HG03469 (cell line): ENCODE results near the gene NKAIN2.
"Not testable (repeated sequence)": the region's sequence is repeated elsewhere in the genome, so short reads cannot be mapped to it uniquely, and the experiment has no call there.

Experiments used
- ATAC-seq: cut with Tn5 transposase; IDR thresholded peaks from one replicate; pipeline ENCODE4 v1.9.1; 2021; ENCODE audit warnings: mild to moderate bottlenecking, moderate library complexity, moderate number of reproducible peaks; ENCODE audit not compliant: unreplicated experiment

NKAIN2 gene

DNA sequence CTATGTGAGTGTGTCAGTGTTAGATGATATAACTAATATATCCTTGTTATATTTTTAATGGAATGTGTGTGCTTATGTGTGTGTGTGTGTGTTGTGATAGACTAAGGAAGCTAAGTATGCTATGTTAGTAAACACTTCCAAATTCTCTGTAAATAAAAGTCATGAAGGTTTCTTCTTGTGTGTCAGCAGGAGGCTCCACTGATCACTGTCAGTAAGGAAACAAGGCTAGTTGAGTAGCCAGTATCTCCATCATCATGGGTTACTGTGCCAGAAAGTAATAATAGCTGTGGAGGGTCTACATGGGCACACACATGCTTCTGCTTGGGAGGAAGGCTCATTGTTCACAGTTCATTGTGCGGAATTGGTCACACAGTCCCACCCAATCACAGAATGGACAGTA is 855.8 kb downstream of the NKAIN2 start:
- no peak for ATAC-seq

DNA sequence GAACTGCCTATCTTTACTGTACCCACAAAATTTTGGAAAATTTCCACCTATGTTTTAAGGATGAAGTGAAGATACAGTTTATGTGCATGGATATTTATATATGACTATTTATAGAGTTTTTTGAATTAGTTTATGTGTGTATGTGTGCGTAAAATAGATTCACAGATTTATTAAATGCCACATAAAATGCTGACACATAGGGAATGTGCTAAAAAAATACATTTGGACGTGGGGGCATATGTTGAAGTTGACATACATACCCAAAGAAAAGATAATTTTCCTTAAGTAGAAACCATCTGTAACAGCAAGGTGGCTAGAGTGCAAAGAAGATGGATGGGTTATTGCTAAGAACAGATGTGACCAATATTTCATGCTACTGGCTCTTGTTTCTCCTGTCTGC is 856.5 kb downstream of the NKAIN2 start:
- no peak for ATAC-seq

DNA sequence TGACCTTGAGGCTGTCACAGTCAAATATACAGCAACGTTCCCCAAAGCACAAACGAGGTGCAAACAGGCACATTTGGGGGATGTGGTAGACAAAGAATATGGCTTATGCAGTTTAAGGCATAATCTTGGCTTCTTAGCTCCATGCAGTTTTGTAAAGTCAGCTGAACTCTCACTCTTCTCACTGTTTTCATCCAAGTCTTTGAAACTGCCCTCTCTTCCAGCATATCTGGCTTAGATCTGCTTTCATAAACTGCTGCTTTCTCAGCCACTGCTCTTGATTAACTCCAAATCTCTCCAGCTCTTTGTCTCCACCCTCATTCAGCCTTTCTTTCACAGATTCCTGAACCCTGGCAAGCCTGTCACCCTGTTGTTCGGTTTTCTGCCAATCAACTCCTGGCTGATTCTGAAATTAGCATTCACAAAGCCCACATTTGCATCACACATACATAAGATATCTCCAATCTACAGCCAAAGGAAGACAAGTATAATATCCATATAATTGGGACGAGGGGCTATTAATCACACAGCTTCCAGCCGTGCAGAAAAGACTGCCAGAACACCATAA is 857.5 kb downstream of the NKAIN2 start:
- ATAC-seq: no peak

DNA sequence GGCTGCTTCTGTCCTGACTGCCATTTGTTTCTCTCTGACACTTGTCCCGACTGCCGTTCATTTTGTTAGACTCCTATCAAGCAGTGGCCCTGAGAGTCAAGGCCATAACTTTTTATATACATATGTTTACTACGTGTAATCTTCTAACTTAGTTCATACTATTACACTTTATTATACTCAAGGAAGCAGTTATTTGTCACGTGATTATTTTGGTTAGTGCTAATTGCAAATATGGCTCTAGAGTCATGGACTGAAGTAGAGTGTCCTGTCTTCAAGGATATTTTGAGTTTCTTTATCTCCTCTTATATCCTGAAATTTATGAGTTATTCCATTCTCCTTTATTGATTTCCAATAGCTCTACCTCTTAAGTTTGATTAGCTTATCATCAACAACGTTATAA is 864.4 kb downstream of the NKAIN2 start:
- ATAC-seq: no peak

GRCh38 chr6:124669713-124670480 is 866.2 kb downstream of the NKAIN2 start:
- ATAC-seq: no peak

- ATAC-seq: no peak
These were observed 867.1 kb downstream of the NKAIN2 start for GRCh38 chr6:124670801-124671200.

DNA sequence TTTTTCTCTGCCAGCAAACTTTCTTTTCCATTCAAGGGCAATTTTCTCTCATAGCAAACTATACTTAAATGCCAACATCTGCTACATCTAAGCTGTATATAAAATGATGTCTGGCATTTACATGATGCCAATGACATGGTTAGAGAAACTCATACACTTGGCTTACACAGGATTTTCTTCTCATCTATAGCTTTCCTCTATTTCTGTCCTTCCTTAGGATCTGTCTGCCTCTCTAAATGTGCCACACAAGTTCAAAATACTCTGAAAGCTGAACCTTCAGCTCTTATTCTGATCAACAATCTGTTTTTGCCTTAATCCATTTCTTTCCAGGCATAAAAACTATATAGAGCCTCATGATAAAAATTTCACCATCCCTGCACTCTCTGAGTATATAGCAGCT is 867.7 kb downstream of the NKAIN2 start:
- no peak for ATAC-seq

GRCh38 chr6:124674042-124674441 is 870.4 kb downstream of the NKAIN2 start:
- ATAC-seq: no peak

DNA sequence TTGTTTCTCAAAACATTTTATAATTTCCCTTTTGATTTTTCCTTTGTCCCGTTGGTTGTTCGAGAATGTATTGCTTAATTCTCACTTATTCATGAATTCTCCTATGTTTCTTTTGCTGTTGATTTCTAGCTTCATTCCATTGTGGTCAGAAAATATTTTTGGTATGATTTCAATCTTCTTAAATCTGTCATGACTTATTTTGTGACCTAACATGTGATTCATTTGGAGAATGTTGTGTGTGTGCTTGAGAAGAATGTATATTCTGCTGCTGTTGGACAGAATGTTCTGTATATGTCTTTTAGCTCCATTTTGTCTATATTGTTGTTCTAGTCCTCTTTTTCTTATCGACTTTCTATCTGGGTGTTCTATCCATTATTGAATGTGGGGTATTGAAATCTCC is 872.4 kb downstream of the NKAIN2 start:
- no peak for ATAC-seq

DNA sequence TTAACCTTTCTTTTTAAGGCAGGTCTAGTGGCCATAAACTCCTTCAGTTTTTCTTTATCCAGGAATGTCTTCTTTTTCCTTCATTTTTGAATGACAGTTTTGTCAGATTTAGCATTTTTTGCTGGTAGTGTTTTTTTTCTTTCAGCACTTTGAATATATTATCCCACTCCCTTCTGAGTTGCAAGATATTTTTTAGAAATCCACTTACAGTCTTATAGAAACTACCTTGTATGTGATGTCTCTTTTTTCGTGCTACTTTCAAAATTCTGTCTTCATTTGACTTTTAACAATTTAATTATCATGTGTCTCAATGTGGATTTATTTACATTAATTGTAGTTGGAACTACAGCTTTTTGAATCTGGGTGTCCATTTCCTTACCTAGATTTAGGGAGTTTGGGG is 874.2 kb downstream of the NKAIN2 start:
- ATAC-seq: no peak

DNA sequence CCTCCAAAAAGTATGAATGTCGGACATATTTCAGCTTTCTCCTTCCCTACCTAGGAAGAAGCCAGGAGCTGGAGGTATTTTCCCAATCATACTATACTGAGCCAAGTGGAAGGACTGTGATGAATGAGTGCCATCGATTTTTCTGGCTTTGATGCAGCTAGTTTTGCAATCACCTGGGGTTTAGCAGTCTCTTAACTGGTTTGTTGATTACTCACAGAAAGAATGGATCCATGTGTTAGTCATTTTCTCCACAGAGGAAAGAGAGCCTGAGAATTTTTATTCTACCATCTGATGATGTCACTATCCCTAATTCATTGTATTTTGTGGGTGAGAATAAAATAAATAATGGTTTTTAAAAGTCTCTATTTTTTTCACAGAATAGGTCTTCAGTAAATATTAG is 875.7 kb downstream of the NKAIN2 start:
- no peak for ATAC-seq

- ATAC-seq: no peak
These were observed 879.1 kb downstream of the NKAIN2 start for GRCh38 chr6:124682751-124683150.

GRCh38 chr6:124683507-124683906 is 879.8 kb downstream of the NKAIN2 start:
- no peak for ATAC-seq

GRCh38 chr6:124684621-124685020 is 881.0 kb downstream of the NKAIN2 start:
- ATAC-seq: no peak

DNA sequence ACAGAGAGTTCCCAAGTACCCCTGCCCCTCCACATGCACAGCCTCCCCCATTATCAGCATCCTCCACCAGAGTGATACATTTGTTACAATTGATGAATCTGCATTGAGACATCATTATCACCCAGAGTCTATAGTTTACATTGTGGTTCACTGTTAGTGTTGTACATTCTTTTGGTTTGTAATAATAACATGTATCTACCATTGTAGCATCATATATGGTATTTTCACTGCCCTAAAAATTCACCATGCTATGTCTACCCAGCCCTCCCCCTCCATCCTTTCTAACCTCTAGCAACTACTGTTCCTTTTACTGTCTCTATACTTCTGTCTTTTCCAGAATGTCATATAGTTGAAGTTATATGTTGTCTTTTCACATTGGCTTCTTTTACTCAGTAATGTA is 884.7 kb downstream of the NKAIN2 start:
- ATAC-seq: no peak

- no peak for ATAC-seq
These were observed 890.6 kb downstream of the NKAIN2 start for GRCh38 chr6:124694139-124694705.

DNA sequence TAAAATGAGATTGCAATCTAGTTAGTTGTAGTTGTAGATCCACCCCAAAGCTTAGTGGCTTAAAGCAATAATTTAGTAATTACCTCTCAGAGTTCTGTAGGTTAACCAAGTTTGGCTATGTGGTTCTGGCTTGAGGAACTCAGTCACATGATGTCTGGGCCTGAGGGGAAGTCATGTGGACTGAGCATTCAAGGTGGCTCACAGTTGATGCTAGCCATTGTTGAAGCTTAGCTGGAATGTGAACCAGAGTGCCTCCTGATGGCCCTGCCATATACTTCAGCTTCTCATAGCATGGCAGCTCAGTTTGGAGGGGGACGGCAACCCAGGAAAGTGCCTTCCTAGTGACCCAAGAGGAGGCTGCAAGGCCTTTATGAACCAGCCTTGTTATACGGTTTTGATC is 895.4 kb downstream of the NKAIN2 start:
- ATAC-seq: no peak

GRCh38 chr6:124703541-124703940 is 899.9 kb downstream of the NKAIN2 start:
- ATAC-seq: no peak

DNA sequence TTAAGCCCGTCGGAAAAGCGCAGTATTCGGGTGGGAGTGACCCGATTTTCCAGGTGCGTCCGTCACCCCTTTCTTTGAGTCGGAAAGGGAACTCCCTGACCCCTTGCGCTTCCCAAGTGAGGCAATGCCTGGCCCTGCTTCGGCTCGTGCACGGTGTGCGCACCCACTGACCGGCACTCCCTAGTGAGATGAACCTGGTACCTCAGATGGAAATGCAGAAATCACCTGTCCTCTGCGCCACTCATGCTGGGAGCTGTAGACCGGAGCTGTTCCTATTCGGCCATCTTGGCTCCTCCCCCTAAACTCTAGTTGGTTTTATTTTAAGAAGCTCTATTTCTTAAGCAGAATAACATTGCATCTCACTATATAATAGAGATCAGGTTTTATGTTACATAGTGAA is 908.9 kb downstream of the NKAIN2 start:
- not testable (repeated sequence) for ATAC-seq

DNA sequence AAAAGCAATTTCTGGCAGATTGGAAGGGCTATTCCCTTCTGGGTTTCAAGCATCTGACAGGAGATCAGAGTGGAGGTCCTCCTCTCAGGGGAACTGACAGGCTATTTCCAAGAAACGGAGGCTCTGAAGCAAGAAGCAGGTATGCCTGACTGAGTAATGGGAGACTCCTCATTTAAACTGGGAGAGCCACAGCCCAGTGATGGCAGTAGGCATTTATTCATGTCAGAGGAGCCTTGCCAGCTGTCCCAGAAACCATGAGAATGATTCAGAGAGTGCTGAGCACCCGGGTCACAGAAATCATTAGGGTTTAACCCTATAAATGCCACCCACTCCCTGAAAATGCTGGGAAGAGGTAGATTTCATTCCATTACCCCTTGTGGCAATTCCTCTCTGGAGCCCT is 911.1 kb downstream of the NKAIN2 start:
- ATAC-seq: no peak

DNA sequence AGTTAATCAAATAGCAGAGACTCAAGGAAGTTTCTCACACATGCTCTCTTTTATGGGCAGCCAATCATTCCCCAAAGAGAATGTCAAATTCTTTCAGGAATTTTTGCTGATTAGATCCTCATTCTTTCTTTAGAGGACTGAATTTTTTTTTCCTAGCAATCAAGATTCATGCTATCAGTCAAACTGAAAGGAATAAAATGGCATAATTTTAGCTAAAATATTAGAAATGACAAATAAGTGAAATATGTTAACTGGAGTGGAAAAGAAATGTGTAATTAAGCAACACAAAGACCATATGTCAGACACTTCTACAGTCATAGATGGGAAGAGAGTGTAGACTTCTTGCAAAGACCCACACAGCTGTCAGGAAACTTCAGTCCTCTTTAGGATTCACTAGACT is 916.2 kb downstream of the NKAIN2 start:
- no peak for ATAC-seq

DNA sequence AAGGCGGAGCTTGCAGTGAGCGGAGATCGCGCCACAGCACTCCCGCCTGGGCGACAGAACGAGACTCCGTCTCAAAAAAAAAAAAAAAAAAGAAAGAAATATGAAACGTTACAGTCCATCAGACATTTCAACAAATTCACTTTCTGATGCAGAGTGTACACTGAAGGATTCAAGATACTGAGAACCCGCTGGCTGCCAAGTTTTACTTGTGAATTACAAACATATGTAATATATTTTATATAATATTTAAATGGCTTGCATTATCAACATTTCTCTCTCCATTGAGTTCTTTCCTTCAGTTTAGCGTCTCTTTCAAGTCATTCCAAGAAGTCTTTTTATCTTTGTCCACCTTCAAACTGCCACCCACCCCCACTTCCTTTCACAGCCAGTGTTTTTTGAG is 917.7 kb downstream of the NKAIN2 start:
- no peak for ATAC-seq
